ENCODE results near the gene SERHL2.

DNA sequence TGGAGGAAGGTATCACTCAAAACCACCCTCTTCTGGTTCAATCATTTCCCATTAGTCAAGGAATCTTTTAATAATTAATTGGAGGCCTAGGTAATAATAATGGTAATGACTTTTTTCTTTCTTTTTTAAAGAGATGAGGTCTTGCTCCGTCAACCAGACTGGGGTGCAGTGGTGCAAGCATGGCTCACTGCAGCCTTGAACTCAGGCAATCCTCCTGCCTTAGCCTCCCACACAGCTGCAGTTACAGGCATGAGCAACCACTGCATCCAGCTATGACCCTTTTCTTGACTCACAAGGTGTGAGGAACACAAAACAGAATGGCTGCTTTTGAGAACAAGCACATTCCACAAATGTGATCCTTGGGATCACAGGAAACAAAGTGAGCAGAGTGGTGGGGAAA is 57.3 kb downstream of the SERHL2 start:
- TF ChIP-seq, protein P1, sequence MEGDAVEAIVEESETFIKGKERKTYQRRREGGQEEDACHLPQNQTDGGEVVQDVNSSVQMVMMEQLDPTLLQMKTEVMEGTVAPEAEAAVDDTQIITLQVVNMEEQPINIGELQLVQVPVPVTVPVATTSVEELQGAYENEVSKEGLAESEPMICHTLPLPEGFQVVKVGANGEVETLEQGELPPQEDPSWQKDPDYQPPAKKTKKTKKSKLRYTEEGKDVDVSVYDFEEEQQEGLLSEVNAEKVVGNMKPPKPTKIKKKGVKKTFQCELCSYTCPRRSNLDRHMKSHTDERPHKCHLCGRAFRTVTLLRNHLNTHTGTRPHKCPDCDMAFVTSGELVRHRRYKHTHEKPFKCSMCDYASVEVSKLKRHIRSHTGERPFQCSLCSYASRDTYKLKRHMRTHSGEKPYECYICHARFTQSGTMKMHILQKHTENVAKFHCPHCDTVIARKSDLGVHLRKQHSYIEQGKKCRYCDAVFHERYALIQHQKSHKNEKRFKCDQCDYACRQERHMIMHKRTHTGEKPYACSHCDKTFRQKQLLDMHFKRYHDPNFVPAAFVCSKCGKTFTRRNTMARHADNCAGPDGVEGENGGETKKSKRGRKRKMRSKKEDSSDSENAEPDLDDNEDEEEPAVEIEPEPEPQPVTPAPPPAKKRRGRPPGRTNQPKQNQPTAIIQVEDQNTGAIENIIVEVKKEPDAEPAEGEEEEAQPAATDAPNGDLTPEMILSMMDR (IDR thresholded peaks at IDR 0.05 in 4 of 5, conservative IDR thresholded peaks at IDR 0.05 in 1 of 5), result no peak
- no peak for TF ChIP-seq POLR2A (IDR thresholded peaks at IDR 0.05)
